ENCODE results near the gene KCTD5.

DNA sequence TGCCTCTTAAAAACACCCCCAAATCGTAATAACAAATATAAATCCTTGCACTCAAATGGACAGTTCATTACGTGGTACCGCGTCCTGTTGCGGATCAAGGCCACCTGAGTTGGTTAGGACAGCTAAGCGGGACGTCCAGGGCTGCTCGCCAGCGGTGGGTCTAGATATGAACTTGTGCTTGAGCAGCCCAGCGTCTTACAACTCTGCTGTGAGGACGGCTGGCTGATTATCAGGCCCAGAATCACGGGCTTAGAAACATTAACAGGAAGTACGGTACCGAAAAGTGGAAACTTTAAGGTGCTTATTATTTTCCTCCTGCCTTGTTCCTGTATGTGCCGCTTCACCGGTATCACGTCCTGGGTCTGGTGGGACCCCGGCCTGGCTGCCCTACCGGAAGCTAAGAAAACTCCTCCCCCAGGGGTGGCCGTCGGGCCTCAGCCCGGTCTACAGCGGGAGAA is 69.3 kb downstream of the KCTD5 start:
- TF ChIP-seq POLR2AphosphoS5 (IDR thresholded peaks at IDR 0.05; ENCODE audit: low read length) = 0 out of 2 replicates have a peak, but pooled peaks have one; percentile 63
- TF ChIP-seq, protein P1, sequence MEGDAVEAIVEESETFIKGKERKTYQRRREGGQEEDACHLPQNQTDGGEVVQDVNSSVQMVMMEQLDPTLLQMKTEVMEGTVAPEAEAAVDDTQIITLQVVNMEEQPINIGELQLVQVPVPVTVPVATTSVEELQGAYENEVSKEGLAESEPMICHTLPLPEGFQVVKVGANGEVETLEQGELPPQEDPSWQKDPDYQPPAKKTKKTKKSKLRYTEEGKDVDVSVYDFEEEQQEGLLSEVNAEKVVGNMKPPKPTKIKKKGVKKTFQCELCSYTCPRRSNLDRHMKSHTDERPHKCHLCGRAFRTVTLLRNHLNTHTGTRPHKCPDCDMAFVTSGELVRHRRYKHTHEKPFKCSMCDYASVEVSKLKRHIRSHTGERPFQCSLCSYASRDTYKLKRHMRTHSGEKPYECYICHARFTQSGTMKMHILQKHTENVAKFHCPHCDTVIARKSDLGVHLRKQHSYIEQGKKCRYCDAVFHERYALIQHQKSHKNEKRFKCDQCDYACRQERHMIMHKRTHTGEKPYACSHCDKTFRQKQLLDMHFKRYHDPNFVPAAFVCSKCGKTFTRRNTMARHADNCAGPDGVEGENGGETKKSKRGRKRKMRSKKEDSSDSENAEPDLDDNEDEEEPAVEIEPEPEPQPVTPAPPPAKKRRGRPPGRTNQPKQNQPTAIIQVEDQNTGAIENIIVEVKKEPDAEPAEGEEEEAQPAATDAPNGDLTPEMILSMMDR (IDR thresholded peaks at IDR 0.05 in 2 of 3, conservative IDR thresholded peaks at IDR 0.05 in 1 of 3; ENCODE audit: control insufficient read depth in 2 of 3, extremely low read depth in 1 of 3, insufficient read depth in 1 of 3, low read depth in 3 of 3, low read length in 3 of 3) = no peak
- TF ChIP-seq POLR2A (IDR thresholded peaks at IDR 0.05; ENCODE audit: low read depth, low read length) = no peak
- TF ChIP-seq NFXL1 (IDR thresholded peaks at IDR 0.05; ENCODE audit: borderline replicate concordance) = no peak
- TF ChIP-seq, protein P2, sequence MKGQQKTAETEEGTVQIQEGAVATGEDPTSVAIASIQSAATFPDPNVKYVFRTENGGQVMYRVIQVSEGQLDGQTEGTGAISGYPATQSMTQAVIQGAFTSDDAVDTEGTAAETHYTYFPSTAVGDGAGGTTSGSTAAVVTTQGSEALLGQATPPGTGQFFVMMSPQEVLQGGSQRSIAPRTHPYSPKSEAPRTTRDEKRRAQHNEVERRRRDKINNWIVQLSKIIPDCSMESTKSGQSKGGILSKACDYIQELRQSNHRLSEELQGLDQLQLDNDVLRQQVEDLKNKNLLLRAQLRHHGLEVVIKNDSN (IDR thresholded peaks at IDR 0.05; ENCODE audit: borderline replicate concordance, extremely low read length, insufficient read depth, low read depth, low read length) = no peak
- no peak for TF ChIP-seq CBX5 (IDR thresholded peaks at IDR 0.05; ENCODE audit: low read depth)

Data from GM12878 (cell line).